CD4-positive, alpha-beta T cell treated with Interleukin-1 beta for 1 hour (primary cell): ENCODE results near the gene USP8.
"Not testable (repeated sequence)": the region's sequence is repeated elsewhere in the genome, so short reads cannot be mapped to it uniquely, and the experiment has no call there.

Experiments used
- DNase-seq, 2 donors: peaks; one replicate each; pipeline ENCODE4 v3.0.0-alpha.2; 2020 to 2022

USP8 gene

GRCh38 chr15:50452927-50453326 lies 28.7 kb downstream of the USP8 start:
- no peak for DNase-seq

GRCh38 chr15:50458348-50459112 lies 34.3 kb downstream of the USP8 start:
- no peak for DNase-seq

- no peak for DNase-seq
Observed at GRCh38 chr15:50463423-50464358, 39.5 kb downstream of the USP8 start.

GRCh38 chr15:50471072-50471471 lies 46.9 kb downstream of the USP8 start:
- no peak for DNase-seq

GRCh38 chr15:50476143-50476542 lies 51.9 kb downstream of the USP8 start:
- no peak for DNase-seq

GRCh38 chr15:50484781-50485180 lies 60.6 kb downstream of the USP8 start:
- no peak for DNase-seq

- no peak for DNase-seq
Observed at GRCh38 chr15:50485389-50485788, 61.2 kb downstream of the USP8 start.

GRCh38 chr15:50487287-50487686 lies 63.1 kb downstream of the USP8 start:
- no peak for DNase-seq

- no peak for DNase-seq
Observed at GRCh38 chr15:50493625-50494024, 69.4 kb downstream of the USP8 start.

GRCh38 chr15:50494547-50494946 lies 70.3 kb downstream of the USP8 start:
- DNase-seq = not testable (repeated sequence)

GRCh38 chr15:50496692-50497091 lies 72.5 kb downstream of the USP8 start:
- DNase-seq = no peak

- no peak for DNase-seq
Observed at GRCh38 chr15:50500352-50500751, 76.1 kb downstream of the USP8 start.

- DNase-seq = no peak
Observed at GRCh38 chr15:50501815-50502214, 77.6 kb downstream of the USP8 start.

GRCh38 chr15:50503144-50503543 lies 78.9 kb downstream of the USP8 start:
- DNase-seq = no peak

GRCh38 chr15:50505656-50506055 lies 81.5 kb downstream of the USP8 start:
- DNase-seq = not testable (repeated sequence)

GRCh38 chr15:50506121-50506520 lies 81.9 kb downstream of the USP8 start:
- DNase-seq = no peak

GRCh38 chr15:50513001-50513400 lies 88.8 kb downstream of the USP8 start:
- no peak for DNase-seq

- no peak for DNase-seq
Observed at GRCh38 chr15:50519740-50520425, 95.7 kb downstream of the USP8 start.

- DNase-seq = no peak
Observed at GRCh38 chr15:50523851-50524251, 99.6 kb downstream of the USP8 start.

GRCh38 chr15:50531163-50531562 lies 107.0 kb downstream of the USP8 start:
- DNase-seq = no peak

- no peak for DNase-seq
Observed at GRCh38 chr15:50531766-50532165, 107.6 kb downstream of the USP8 start.

GRCh38 chr15:50542887-50543210 lies 118.6 kb downstream of the USP8 start:
- no peak for DNase-seq

GRCh38 chr15:50543556-50543955 lies 119.4 kb downstream of the USP8 start:
- DNase-seq = no peak

- DNase-seq = no peak
Observed at GRCh38 chr15:50544368-50544767, 120.2 kb downstream of the USP8 start.
